Measurements from ENCODE around the gene PPP1R9B. TPM values are rescaled to one million over a fixed set of nuclear protein-coding genes. Genes with fewer than 3 reads are reported as not detected.

PPP1R9B gene
- total RNA-seq, 4 donors from 2014 or later = 20.2 to 46.3 (median 37.5) TPM

- peaks cover 32 to 77% (median 74%) of the 10 kb centered on the region in 4 donors for H3K4me1 ChIP-seq
- peaks cover 0 to 33% (median 14%) of the 10 kb centered on the region in 4 donors for H3K36me3 ChIP-seq
- no peak overlapping the region for H3K4me3 ChIP-seq
- WGBS = 83% methylated on average over 7 of the region's 17 CpGs
- no peak for DNase-seq (ENCODE audit: extremely low spot score)
- H3K9me3 ChIP-seq = no peaks in the 10 kb centered on the region
- no peaks in the 10 kb centered on the region for H3K27me3 ChIP-seq
- H3K27ac ChIP-seq (replicated peaks in 1 of 4) = peak overlapping the region in 2 of 4 donors; percentile 85 to 96
- TF ChIP-seq EP300 (IDR thresholded peaks at IDR 0.05) (no peak), CTCF (IDR thresholded peaks at IDR 0.05) (no peak), POLR2A (IDR thresholded peaks at IDR 0.05; ENCODE audit: low read depth) (no peak), POLR2AphosphoS5 (IDR thresholded peaks at IDR 0.05) (no peak)
- intact Hi-C loops (cut with DNase I) = no loop called here
Observed at GRCh38 chr17:50171371-50172071, 21.0 kb upstream of the PPP1R9B start.

- H3K9me3 ChIP-seq = no peaks in the 10 kb centered on the region
Observed at GRCh38 chr17:50170662-50171370, 20.3 kb upstream of the PPP1R9B start.

GRCh38 chr17:50169881-50170459 lies 19.5 kb upstream of the PPP1R9B start:
- peak overlapping the region in 3 of 4 donors; percentile 28 to 96 (median 38) for H3K27ac ChIP-seq (replicated peaks in 1 of 4)
- TF ChIP-seq POLR2A (IDR thresholded peaks at IDR 0.05; ENCODE audit: low read depth) = no peak
- TF ChIP-seq EP300 (IDR thresholded peaks at IDR 0.05) = no peak
- no peak for TF ChIP-seq CTCF (IDR thresholded peaks at IDR 0.05)
- TF ChIP-seq POLR2AphosphoS5 (IDR thresholded peaks at IDR 0.05) = no peak

More at GRCh38 chr17:50170662-50171370, 20.3 kb upstream of the PPP1R9B start:
- H3K4me1 ChIP-seq = peaks cover 29 to 77% (median 74%) of the 10 kb centered on the region in 4 donors
- intact Hi-C loops (cut with DNase I) = no loop called here
- DNase-seq (ENCODE audit: extremely low spot score) = no peak
- H3K27me3 ChIP-seq = no peaks in the 10 kb centered on the region
- H3K4me3 ChIP-seq = no peak overlapping the region
- 85% methylated on average over 9 of the region's 10 CpGs for WGBS
- peak overlapping the region in 2 of 4 donors; percentile 85 to 96 for H3K27ac ChIP-seq (replicated peaks in 1 of 4)
- TF ChIP-seq EP300 (IDR thresholded peaks at IDR 0.05) (no peak), POLR2A (IDR thresholded peaks at IDR 0.05; ENCODE audit: low read depth) (no peak), CTCF (IDR thresholded peaks at IDR 0.05) (no peak), POLR2AphosphoS5 (IDR thresholded peaks at IDR 0.05) (no peak)
- peaks cover 0 to 33% (median 14%) of the 10 kb centered on the region in 4 donors for H3K36me3 ChIP-seq

GRCh38 chr17:50169121-50169764 lies 18.8 kb upstream of the PPP1R9B start:
- TF ChIP-seq CTCF (IDR thresholded peaks at IDR 0.05) (peak; percentile 67 to 93 (median 75)), EP300 (IDR thresholded peaks at IDR 0.05) (no peak), POLR2AphosphoS5 (IDR thresholded peaks at IDR 0.05) (no peak)
- Histone ChIP-seq H3K9me3 (no peaks in the 10 kb centered on the region), H3K4me1 (peaks cover 33 to 79% (median 75%) of the 10 kb centered on the region in 4 donors), H3K36me3 (peaks cover 0 to 33% (median 14%) of the 10 kb centered on the region in 4 donors), H3K4me3 (no peak overlapping the region), H3K27ac (replicated peaks in 1 of 4) (peak overlapping the region in 3 of 4 donors; percentile 28 to 96 (median 43)), H3K27me3 (no peaks in the 10 kb centered on the region)
- no peak for DNase-seq (ENCODE audit: extremely low spot score)
- intact Hi-C loops (cut with DNase I) = loop anchor here (1.0 kb wide), 1 partner anchor 29 kb away; no protein-coding TSS in a partner anchor
- 29% methylated on average over 13 of the region's 14 CpGs for WGBS

More at GRCh38 chr17:50169881-50170459, 19.5 kb upstream of the PPP1R9B start:
- peaks cover 0 to 33% (median 14%) of the 10 kb centered on the region in 4 donors for H3K36me3 ChIP-seq
- H3K4me1 ChIP-seq = peaks cover 34 to 77% (median 74%) of the 10 kb centered on the region in 4 donors
- WGBS = 82% methylated on average over 7 of the region's 9 CpGs
- DNase-seq (ENCODE audit: extremely low spot score) = no peak
- no peaks in the 10 kb centered on the region for H3K9me3 ChIP-seq
- intact Hi-C loops (cut with DNase I) = loop anchor here (1.0 kb wide), 1 partner anchor 28 kb away; no protein-coding TSS in a partner anchor
- no peak overlapping the region for H3K4me3 ChIP-seq
- H3K27me3 ChIP-seq = no peaks in the 10 kb centered on the region

Measured in esophagus muscularis mucosa (tissue), 4 donors.